Heart left ventricle (tissue), 13 donors: ENCODE results near the gene SLC7A7.

Experiments used
- POLR2A ChIP-seq, 2 donors: fragments of 450-650 bp; IDR thresholded peaks; one replicate each; pipeline ENCODE4 v1.6.1; 2017; ENCODE audit warnings: antibody characterized with exemption in 2 of 2, mild to moderate bottlenecking in 2 of 2, moderate library complexity in 2 of 2
- TF ChIP-seq, protein P1 (sequence below), 12 donors: fragments of 200-600 bp; sonication (generic) in 4 of 12; IDR thresholded peaks; one replicate each; pipeline versions ENCODE4 v1.5.0 to v1.8.0; 2018 to 2022; ENCODE audit warnings: antibody characterized with exemption in 12 of 12, mild to moderate bottlenecking in 5 of 12
- donor health status: ischemic (EF 13 %, LVEDD 7.1; RV severe dilation, severe dysfunction).
- donor health status: DM: no; HTN: yes; CAD: no.
- donor health status: DM: no; HTN: no; CAD: no.
- donor health status: ischemic (EF 25% LVEDD 6.9; RV normal size, moderate dysfunction).
- donor health status: ischemic (EF 25% LVEDD 5.7; RV mildly dilated, moderate dysfunction).
- donor health status: ischemic (EF 35%, LVEDD 5.7; RV mildly dilated, moderate dysfunction).
- donor health status: nonischemic (EF 11% LVEDD 7.7; RV severe dilation, severe dysfunction).
- donor health status: DM: yes; HTN: yes; CAD: no.
- donor health status: PGD.
- donor health status: ischemic (EF 29% LVEDD 5.4; RV normal size, mild dysfunction).
- donor health status: nonischemic (EF 23%, LVEDD 6.1; RV moderate dilation, normal function).

DNA sequence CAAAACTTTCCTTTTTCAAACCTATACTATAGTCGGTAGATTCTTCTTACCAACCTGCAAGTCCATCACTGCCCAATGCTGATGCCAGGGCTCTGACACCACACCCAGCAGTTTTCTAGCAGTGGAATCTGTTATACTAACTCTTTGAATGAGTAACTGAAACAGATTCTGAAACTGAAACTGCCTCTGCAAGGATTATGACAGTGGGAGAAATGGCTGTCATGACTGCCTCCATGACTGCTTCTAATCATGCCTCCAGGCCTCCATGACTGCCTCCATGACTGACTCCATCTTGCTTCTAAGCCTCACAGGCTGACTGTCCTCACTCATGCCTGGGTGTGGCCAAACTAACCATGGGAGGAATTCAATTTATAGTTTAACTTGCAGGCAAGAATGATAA is 78.2 kb downstream of the SLC7A7 start:
- TF ChIP-seq, protein P1, sequence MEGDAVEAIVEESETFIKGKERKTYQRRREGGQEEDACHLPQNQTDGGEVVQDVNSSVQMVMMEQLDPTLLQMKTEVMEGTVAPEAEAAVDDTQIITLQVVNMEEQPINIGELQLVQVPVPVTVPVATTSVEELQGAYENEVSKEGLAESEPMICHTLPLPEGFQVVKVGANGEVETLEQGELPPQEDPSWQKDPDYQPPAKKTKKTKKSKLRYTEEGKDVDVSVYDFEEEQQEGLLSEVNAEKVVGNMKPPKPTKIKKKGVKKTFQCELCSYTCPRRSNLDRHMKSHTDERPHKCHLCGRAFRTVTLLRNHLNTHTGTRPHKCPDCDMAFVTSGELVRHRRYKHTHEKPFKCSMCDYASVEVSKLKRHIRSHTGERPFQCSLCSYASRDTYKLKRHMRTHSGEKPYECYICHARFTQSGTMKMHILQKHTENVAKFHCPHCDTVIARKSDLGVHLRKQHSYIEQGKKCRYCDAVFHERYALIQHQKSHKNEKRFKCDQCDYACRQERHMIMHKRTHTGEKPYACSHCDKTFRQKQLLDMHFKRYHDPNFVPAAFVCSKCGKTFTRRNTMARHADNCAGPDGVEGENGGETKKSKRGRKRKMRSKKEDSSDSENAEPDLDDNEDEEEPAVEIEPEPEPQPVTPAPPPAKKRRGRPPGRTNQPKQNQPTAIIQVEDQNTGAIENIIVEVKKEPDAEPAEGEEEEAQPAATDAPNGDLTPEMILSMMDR (IDR thresholded peaks at IDR 0.05) = no peak
- no peak for TF ChIP-seq POLR2A (IDR thresholded peaks at IDR 0.05)
